ENCODE measurements around the gene GNG2. TPM values are rescaled to one million over a fixed set of nuclear protein-coding genes. Genes with fewer than 3 reads are reported as not detected.

The GNG2 gene
- total RNA-seq, 1 donor from 2014 or later: 68.7 TPM

GRCh38 chr14:51865953-51866747, 5.7 kb downstream of the GNG2 start:
- ChIA-PET CTCF (no interaction called here), POLR2A (interaction anchor here (0.7 to 9.8 kb wide), 5 partner anchors 11 to 20 kb away, joined by 3 to 143 read pairs (median 4); no protein-coding TSS in a partner anchor)
- ATAC-seq (ENCODE audit: low read depth): peak; percentile 71
- no peak for TF ChIP-seq CTCF (IDR thresholded peaks at IDR 0.05)
- peaks cover 36% of the 10 kb centered on the region for H3K4me1 Mint-ChIP-seq
- H3K4me3 Mint-ChIP-seq: no peak overlapping the region
- peaks cover 20% of the 10 kb centered on the region for H3K36me3 Mint-ChIP-seq (ENCODE audit: low read depth)
- no peak for DNase-seq
- intact Hi-C loops (cut with micrococcal nuclease): loop anchor here (1.0 to 10.0 kb wide), 3 partner anchors 19 to 2001 kb away; no protein-coding TSS in a partner anchor
- no peaks in the 10 kb centered on the region for H3K27me3 Mint-ChIP-seq
- no peaks in the 10 kb centered on the region for H3K9me3 Mint-ChIP-seq
- no peak overlapping the region for H3K27ac Mint-ChIP-seq

- H3K27me3 Mint-ChIP-seq: no peaks in the 10 kb centered on the region
- H3K36me3 Mint-ChIP-seq (ENCODE audit: low read depth): peaks cover 20% of the 10 kb centered on the region
- POLR2A ChIA-PET: interaction anchor here (1.4 to 9.8 kb wide), 2 partner anchors 21 to 38 kb away, joined by 4 to 143 read pairs; no protein-coding TSS in a partner anchor
- ATAC-seq (ENCODE audit: low read depth) (peak; percentile 15), DNase-seq (no peak)
- no peak for TF ChIP-seq CTCF (IDR thresholded peaks at IDR 0.05)
- CTCF ChIA-PET: no interaction called here
- no peaks in the 10 kb centered on the region for H3K9me3 Mint-ChIP-seq
- H3K27ac Mint-ChIP-seq: no peak overlapping the region
- H3K4me1 Mint-ChIP-seq: peaks cover 35% of the 10 kb centered on the region
- H3K4me3 Mint-ChIP-seq: no peak overlapping the region
- intact Hi-C loops (cut with micrococcal nuclease): loop anchor here (1.0 to 10.0 kb wide), 3 partner anchors 12 to 2003 kb away; no protein-coding TSS in a partner anchor
These were observed 7.3 kb downstream of the GNG2 start for GRCh38 chr14:51867741-51868140.

GRCh38 chr14:51868405-51868804, 8.0 kb downstream of the GNG2 start:
- ATAC-seq (ENCODE audit: low read depth): no peak
- intact Hi-C loops (cut with micrococcal nuclease): loop anchor here (10.0 kb wide), 1 partner anchor 2004 kb away; no protein-coding TSS in a partner anchor
- Mint-ChIP-seq H3K36me3 (ENCODE audit: low read depth) (peaks cover 23% of the 10 kb centered on the region), H3K27me3 (no peaks in the 10 kb centered on the region), H3K9me3 (no peaks in the 10 kb centered on the region), H3K4me3 (no peak overlapping the region), H3K27ac (no peak overlapping the region), H3K4me1 (peaks cover 35% of the 10 kb centered on the region)
- TF ChIP-seq CTCF (IDR thresholded peaks at IDR 0.05): no peak
- ChIA-PET POLR2A (interaction anchor here (1.4 to 9.8 kb wide), 2 partner anchors 22 to 37 kb away, joined by 4 to 143 read pairs; no protein-coding TSS in a partner anchor), CTCF (no interaction called here)
- DNase-seq: no peak

GRCh38 chr14:51869411-51870100, 9.1 kb downstream of the GNG2 start:
- Mint-ChIP-seq H3K36me3 (ENCODE audit: low read depth) (peaks cover 27% of the 10 kb centered on the region), H3K27ac (peak overlapping the region; percentile 72)

More at GRCh38 chr14:51869411-51870100, 9.1 kb downstream of the GNG2 start:
- intact Hi-C loops (cut with micrococcal nuclease): loop anchor here (10.0 kb wide), 1 partner anchor 2005 kb away; no protein-coding TSS in a partner anchor
- TF ChIP-seq CTCF (IDR thresholded peaks at IDR 0.05): no peak
- ChIA-PET POLR2A (interaction anchor here (6.7 to 9.8 kb wide), 2 partner anchors 8 to 23 kb away, joined by 59 to 143 read pairs; partner anchors contain the start of gene GNG2), CTCF (interaction anchor here (0.8 kb wide), 1 partner anchor 27 kb away, joined by 3 read pairs; no protein-coding TSS in a partner anchor)
- DNase-seq (no peak), ATAC-seq (ENCODE audit: low read depth) (no peak)
- H3K9me3 Mint-ChIP-seq: no peaks in the 10 kb centered on the region
- H3K4me3 Mint-ChIP-seq: peak overlapping the region; percentile 44
- H3K27me3 Mint-ChIP-seq: no peaks in the 10 kb centered on the region
- H3K4me1 Mint-ChIP-seq: peaks cover 33% of the 10 kb centered on the region

Measured in activated B cell treated with CpG ODN at 0.5 μM for 24 hours (primary cell).